Amniotic stem cell (primary cell): ENCODE measurements around the gene NCKAP5.

Experiments used
- DNase-seq: peaks from one replicate; lab custom pipeline; 2025; lab: John Stamatoyannopoulos, UW

Gene NCKAP5

DNA sequence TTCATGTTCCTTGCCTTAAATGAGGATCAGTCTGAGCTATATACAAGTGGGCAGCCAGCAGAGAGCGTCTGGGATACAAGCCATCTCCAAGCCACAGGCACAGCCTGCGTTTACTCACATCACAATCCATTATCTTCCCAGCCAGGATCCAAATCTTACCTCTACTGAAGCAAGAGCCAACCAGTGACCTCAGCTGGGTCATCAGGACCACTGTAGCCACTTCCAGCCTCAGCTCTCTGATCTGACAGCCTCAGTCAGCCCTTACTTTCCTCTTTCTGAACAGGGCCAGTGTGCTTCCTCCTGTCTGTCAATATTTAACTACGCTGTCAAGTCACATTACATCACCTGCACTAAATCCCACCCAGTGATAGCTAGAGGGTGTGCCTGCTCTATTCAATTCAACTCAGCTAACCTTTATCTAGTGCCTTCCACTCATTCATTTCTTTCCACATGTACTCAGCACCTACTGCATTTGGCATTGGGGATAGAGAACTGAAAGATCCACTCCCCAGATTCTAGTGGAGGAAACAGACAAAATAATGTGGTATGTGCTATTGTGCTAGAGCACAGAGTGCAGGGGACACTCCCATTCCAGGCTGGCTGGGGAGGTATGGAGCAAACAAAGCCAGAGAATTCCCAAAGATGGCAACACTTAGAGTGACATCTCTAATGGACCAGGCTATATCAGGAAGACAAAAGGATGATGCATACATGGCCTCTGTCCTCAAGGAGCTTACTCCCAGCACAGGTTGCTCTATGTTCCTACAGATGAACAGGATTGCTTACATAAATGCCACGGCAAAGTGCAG lies 146.5 kb downstream of the NCKAP5 start:
- DNase-seq: no peak

DNA sequence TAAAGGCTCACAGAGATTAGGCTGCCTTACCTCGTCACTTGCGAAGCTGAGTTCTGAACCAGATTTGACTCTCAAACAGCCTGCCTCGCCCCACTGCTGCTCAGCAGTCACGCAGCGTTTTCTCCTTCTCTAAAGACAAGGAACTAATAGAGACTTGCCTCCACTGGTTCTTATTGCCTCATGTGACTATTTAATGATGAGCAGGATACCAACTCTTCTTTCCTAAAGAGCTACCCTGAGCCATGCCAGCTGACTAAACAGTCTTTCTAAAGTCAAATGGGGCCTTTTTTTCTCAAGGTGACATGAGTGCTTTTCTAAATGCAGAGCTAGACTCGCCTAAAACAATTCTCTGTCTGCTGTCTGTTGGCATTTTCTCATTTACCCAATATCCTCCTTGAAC lies 147.5 kb downstream of the NCKAP5 start:
- DNase-seq: no peak

GRCh38 chr2:133418671-133419070 lies 149.6 kb downstream of the NCKAP5 start:
- DNase-seq: no peak

DNA sequence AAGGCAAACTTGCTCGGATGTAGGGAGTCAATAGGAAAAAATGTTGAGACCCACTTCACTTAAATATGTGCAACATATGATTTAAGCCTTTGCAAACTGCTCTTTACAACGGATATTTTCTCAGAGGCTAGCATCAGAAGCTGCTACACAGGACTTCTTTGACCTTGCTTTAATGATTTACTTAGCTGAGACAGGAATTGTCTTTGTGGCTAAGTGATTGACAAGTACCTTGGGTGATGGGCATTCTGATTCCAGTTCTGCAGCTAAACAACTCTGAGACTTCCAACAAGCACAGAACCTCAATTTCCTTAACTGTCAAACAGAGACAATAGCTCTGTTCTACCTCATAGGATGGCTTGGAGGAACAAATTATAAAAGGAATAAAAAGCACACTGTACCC lies 150.2 kb downstream of the NCKAP5 start:
- DNase-seq: no peak

GRCh38 chr2:133417415-133417814 lies 150.8 kb downstream of the NCKAP5 start:
- no peak for DNase-seq

GRCh38 chr2:133416736-133417135 lies 151.5 kb downstream of the NCKAP5 start:
- DNase-seq: no peak

GRCh38 chr2:133416146-133416545 lies 152.1 kb downstream of the NCKAP5 start:
- no peak for DNase-seq

DNA sequence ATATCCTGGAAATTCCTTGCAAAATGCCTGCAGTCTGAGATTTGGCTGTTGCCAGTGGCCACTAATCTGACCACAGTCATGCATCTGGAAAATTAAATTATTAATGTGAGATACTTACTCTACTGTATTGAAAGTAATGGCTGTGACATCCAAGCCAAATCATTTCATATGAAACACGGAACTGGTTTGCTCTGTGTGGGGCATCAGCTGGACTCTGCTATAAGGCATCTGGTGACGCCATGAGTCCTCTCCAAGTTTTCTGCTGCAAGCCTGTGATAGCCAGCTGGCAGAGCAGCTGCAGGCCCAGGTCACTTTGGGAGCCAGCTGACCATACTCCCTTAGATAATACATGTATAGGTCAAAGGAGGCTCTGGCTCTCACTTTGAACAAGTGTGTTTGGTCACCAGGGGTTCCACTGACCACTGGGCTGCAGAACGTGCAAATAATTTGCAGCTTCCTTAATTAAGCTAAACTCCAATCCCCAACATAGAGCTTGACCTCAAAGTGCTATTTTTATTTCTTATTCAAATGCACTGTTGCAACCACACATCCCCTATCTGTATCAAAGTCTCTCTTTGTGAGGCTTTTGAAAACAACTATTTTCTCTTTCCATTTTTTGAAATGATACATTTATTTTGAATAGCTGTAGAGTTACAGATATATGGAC lies 152.9 kb downstream of the NCKAP5 start:
- no peak for DNase-seq

DNA sequence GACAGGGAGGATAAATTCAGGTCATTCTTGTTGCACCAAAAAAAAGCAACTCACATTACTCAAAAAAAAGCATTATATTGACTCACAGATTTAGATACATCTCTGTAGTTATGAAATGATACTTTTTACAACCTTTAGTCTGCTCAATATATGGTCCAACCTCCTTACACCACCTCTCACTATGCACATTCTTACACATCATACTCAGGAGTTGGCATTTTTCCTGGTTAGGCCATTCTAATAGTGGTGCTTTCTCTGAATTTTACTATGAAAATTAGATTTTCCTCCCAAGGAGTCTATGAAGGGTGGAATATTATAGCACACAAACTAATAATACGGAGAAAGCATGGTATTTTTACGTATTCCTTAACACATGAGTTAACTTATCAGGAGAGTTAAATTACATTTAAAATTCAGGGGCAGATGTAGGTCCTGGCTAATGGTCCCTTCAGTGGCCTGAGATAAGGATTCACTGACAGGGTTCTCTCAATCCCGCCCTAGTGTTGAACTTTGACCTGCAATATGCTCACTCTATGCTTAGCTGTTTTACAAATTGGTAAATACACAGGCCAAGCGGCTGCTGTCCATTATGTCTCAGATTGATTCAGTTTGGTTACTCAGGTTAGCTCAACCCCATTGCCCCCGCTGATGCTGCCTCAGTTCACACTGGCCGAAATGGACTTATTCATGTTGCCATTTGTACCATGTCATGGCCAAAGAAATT lies 153.6 kb downstream of the NCKAP5 start:
- no peak for DNase-seq

GRCh38 chr2:133413863-133414262 lies 154.4 kb downstream of the NCKAP5 start:
- DNase-seq: no peak

DNA sequence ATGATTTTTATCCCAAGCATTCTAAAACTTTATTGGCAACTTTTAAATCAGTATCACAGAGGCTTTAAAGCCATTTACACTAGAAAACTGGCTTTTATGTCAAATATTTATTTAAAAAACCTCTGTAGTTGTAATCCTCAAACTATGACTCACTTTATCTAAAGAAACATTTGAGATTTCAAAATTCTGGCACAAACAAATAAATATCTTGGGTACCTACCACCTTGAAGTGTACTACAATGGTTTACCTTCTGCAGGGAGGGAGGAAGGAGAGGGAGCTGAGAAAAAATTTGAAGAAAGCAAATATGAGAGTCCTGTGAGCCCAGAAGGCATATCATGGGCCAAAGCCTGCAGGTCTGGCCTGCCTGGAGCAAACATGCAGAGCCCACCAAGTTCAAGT lies 155.6 kb downstream of the NCKAP5 start:
- DNase-seq: no peak

- no peak for DNase-seq
Observed at GRCh38 chr2:133411857-133412256, 156.4 kb downstream of the NCKAP5 start.

DNA sequence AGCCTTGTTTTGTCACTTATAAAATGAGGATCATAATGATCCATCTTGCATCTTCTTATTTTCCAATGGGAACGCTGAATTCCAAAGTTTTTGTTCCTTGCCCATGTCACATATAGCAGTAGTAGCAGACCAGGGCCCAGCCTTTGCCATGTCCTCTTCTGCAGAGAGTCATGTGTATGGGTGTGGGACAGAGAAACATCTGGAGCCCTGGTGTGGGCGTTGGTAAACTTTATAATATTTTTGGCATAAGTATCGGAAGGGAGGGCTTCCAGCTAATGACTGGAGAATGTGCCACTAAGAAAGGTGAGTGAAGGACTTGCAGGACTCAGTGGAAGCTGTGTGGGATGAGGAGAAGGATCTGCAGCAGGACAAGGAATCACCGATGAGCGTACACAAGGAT lies 157.2 kb downstream of the NCKAP5 start:
- no peak for DNase-seq

DNA sequence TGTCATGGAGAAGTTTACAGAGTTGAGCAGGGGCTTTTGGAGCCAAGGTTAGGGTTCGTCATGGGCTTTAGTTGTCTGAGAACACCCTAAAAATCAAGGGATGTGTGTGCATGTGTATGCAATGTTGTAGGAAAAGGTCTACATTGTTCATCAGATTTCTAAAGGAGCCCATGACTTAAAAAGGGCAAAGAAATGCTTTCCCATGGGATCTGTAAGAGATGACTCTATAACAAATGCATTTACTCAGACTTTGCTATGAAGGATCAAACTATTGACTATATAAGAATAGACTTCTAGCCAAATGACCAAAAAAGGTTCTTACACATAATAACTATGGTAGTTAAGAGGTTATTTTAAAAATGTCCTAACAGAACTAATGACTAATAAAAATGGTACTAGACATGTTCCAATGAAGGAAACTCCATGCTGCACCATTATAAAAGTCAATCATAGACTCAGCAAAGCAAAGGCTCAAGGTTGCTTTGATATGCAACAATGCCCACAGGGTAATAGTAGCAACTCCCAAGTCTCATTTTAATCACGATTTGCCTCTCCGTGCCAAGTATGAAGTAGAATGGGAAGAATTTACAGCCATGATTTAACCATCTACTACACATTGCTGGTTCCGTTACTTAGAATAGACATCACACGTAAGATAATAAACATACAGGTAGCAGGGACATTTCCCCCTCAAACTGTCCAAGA lies 158.5 kb downstream of the NCKAP5 start:
- DNase-seq: no peak

DNA sequence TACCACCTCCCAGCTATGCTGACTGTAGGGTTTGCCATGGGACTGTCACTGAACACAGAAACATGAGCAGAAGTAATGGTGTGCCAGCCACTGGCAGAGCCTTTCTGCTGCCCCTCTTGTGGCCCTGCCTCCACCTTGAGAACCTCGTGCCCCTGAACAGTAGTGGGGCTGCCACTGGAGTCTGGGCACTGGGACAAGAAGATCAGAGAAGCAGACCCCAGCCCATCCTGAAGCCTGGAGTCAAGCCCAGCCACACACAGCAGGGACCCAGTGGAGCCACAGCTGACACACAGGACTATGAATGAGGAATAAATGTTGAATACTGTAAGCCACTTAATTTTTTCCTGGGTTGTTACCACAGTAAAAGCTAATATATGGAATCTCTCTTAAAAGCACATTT lies 159.6 kb downstream of the NCKAP5 start:
- no peak for DNase-seq

GRCh38 chr2:133407341-133407740 lies 160.9 kb downstream of the NCKAP5 start:
- no peak for DNase-seq

DNA sequence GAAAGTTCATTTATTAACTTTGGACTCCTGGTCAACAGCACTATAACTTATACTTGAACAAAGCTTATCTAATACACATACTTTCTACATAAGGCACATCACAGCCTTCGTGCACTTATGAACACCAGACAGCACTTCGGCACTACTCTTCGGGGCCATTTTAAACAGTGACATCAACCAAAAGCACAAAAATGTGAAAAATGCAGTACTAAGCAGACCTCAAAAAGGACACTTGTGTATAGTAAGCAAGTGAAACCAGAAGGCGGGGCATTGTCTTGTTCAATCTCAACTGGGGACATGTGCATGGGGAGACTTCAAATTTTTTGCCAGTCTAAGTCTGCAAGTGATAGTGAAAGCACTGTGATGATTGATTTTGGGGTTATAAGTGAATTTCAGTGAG lies 163.0 kb downstream of the NCKAP5 start:
- DNase-seq: no peak

DNA sequence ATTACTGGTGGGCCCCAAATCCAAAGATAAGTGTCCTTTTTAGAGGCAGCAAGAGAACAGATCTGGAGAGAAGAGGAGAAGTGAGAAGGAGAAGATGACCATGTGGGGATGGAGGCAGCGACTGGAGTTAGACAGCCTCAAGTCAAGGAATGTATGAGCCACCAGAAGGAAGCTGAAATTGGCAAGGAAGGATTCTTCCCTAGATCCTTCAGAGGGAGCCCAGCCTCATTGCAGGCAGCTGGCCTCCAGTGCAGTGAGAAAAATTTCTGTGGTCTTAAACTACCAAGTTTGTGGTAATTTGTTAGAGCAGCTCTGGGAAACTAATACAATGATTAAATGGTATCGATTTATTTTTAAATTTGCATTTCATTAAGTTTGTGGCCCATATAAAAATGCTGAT lies 167.9 kb downstream of the NCKAP5 start:
- DNase-seq: no peak

- no peak for DNase-seq
Observed at GRCh38 chr2:133393895-133394294, 174.4 kb downstream of the NCKAP5 start.

GRCh38 chr2:133390156-133390555 lies 178.1 kb downstream of the NCKAP5 start:
- DNase-seq: no peak

- no peak for DNase-seq
Observed at GRCh38 chr2:133389569-133389968, 178.7 kb downstream of the NCKAP5 start.

GRCh38 chr2:133382566-133382965 lies 185.7 kb downstream of the NCKAP5 start:
- no peak for DNase-seq
